ENCODE results near the gene SLC27A5. TPM values are rescaled to one million over a fixed set of nuclear protein-coding genes. Genes with fewer than 3 reads are reported as not detected.

SLC27A5 gene
- total and polyA plus RNA-seq, 2 of the 4 experiments (the other 2 are of a cell fraction), result 7.7 to 11.2 TPM

GRCh38 chr19:58477871-58478270, 33.9 kb downstream of the SLC27A5 start:
- no peak overlapping the region for H3K4ac ChIP-seq (ENCODE audit: low read depth, low read length)
- CTCF ChIA-PET, result no interaction called here

More at GRCh38 chr19:58477871-58478270, 33.9 kb downstream of the SLC27A5 start:
- no peak overlapping the region for H3K4me3 ChIP-seq (ENCODE audit: insufficient read depth, low read depth, low read length)
- H4K20me1 ChIP-seq (ENCODE audit: insufficient read depth, low read length), result peaks cover 17% of the 10 kb centered on the region; the same call in 1 of the 2 replicates
- peaks cover 19% of the 10 kb centered on the region for H3K4me1 ChIP-seq (ENCODE audit: control insufficient read depth, insufficient read depth, low read length)
- peaks cover 16% of the 10 kb centered on the region for H3K36me3 ChIP-seq (ENCODE audit: control insufficient read depth, insufficient read depth, low read length)
- H2BK120ac ChIP-seq (ENCODE audit: low read depth, low read length), result no peak overlapping the region
- H4K5ac ChIP-seq (ENCODE audit: low read depth, low read length), result no peak overlapping the region
- H4K91ac ChIP-seq (ENCODE audit: insufficient read depth, low read depth, low read length), result no peak overlapping the region
- ATAC-seq (ENCODE audit: low read depth), result no peak
- H3K4me2 ChIP-seq (ENCODE audit: low read depth, low read length), result no peak overlapping the region
- no peak overlapping the region for H3K23ac ChIP-seq (ENCODE audit: low read depth, low read length)
- 0 out of 2 replicates have a peak overlapping the region, but pooled peaks have one; percentile 3 for H2AK5ac ChIP-seq (ENCODE audit: low read depth, low read length)
- no peak overlapping the region for H2BK15ac ChIP-seq (ENCODE audit: low read depth, low read length)
- H3K9me1 ChIP-seq (ENCODE audit: insufficient read depth, low read length), result peaks cover 32% of the 10 kb centered on the region
- H2AK9ac ChIP-seq (replicated peaks; ENCODE audit: low read depth, low read length, poor library complexity), result no peak overlapping the region
- no peaks in the 10 kb centered on the region for H3K27me3 ChIP-seq (ENCODE audit: control insufficient read depth, insufficient read depth, low read length)
- WGBS, 2 experiments (ENCODE audit: extremely low coverage in 2 of 2, insufficient read length in 1 of 2), result no CpG with 5 or more reads among the region's 1 CpG
- no TSS peak for BruUV-seq (replicated peaks)
- dilution Hi-C loops (cut with HindIII; ENCODE audit: low sequenced_read_pairs, unreplicated experiment), result no loop called here
- DNase-seq, result no peak
- H3K14ac ChIP-seq (replicated peaks; ENCODE audit: low read depth, low read length), result no peak overlapping the region
- H2BK5ac ChIP-seq (ENCODE audit: low read depth, low read length, poor library complexity, severe bottlenecking), result no peak overlapping the region
- H3K9ac ChIP-seq (ENCODE audit: low read depth, low read length), result no peak overlapping the region
- intact Hi-C loops (cut with micrococcal nuclease), result no loop called here
- POLR2A ChIA-PET (ENCODE audit: unreplicated experiment), result no interaction called here
- no peak overlapping the region for H3K18ac ChIP-seq (ENCODE audit: low read depth, low read length)
- peaks cover 6 to 39% of the 10 kb centered on the region in 2 experiments; a peak in 3 of 4 replicates for H3K79me1 ChIP-seq (ENCODE audit: low read depth in 1 of 2, low read length in 2 of 2)
- H3K27ac ChIP-seq (ENCODE audit: insufficient read depth, low read length), result no peak overlapping the region
- in situ Hi-C loops (cut with MboI; ENCODE audit: low sequenced_read_pairs), result no loop called here
- H3K56ac ChIP-seq (ENCODE audit: extremely low read depth, insufficient read depth, low read length), result no peak overlapping the region
- TF ChIP-seq, protein P1, sequence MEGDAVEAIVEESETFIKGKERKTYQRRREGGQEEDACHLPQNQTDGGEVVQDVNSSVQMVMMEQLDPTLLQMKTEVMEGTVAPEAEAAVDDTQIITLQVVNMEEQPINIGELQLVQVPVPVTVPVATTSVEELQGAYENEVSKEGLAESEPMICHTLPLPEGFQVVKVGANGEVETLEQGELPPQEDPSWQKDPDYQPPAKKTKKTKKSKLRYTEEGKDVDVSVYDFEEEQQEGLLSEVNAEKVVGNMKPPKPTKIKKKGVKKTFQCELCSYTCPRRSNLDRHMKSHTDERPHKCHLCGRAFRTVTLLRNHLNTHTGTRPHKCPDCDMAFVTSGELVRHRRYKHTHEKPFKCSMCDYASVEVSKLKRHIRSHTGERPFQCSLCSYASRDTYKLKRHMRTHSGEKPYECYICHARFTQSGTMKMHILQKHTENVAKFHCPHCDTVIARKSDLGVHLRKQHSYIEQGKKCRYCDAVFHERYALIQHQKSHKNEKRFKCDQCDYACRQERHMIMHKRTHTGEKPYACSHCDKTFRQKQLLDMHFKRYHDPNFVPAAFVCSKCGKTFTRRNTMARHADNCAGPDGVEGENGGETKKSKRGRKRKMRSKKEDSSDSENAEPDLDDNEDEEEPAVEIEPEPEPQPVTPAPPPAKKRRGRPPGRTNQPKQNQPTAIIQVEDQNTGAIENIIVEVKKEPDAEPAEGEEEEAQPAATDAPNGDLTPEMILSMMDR (conservative IDR thresholded peaks at IDR 0.05; ENCODE audit: low read depth, low read length), result no peak
- TF ChIP-seq RCOR1 (IDR thresholded peaks at IDR 0.05; ENCODE audit: insufficient replicate concordance, low read length) (no peak), MAFK (IDR thresholded peaks at IDR 0.05; ENCODE audit: low read depth, low read length) (no peak), POLR2A (IDR thresholded peaks at IDR 0.05; ENCODE audit: low read depth, low read length) (no peak), RAD21 (IDR thresholded peaks at IDR 0.05; ENCODE audit: low read length) (no peak), SMC3 (IDR thresholded peaks at IDR 0.05; ENCODE audit: low read depth, low read length) (no peak), MAZ (IDR thresholded peaks at IDR 0.05; ENCODE audit: borderline replicate concordance, low read depth, low read length) (no peak), BHLHE40 (IDR thresholded peaks at IDR 0.05; ENCODE audit: low read depth, low read length) (no peak), NFE2L2 (IDR thresholded peaks at IDR 0.05; ENCODE audit: low read depth, low read length) (no peak)
- no peak overlapping the region for H2AFZ ChIP-seq (replicated peaks; ENCODE audit: low read length, poor library complexity)
- H2BK20ac ChIP-seq (ENCODE audit: low read depth, low read length), result no peak overlapping the region
- no peaks in the 10 kb centered on the region for H3K9me3 ChIP-seq (ENCODE audit: control insufficient read depth, insufficient read depth, low read length)
- H4K8ac ChIP-seq (ENCODE audit: low read depth in 2 of 2, low read length in 2 of 2), result no peak overlapping the region
